GM18502 (cell line): ENCODE data around the gene RNU6-1.

ENCODE experiments used
- ATAC-seq: cut with Tn5 transposase; IDR thresholded peaks from one replicate; pipeline ENCODE4 v1.9.1; 2021; ENCODE audit warnings: mild to moderate bottlenecking; ENCODE audit not compliant: unreplicated experiment, poor library complexity

Gene RNU6-1

DNA sequence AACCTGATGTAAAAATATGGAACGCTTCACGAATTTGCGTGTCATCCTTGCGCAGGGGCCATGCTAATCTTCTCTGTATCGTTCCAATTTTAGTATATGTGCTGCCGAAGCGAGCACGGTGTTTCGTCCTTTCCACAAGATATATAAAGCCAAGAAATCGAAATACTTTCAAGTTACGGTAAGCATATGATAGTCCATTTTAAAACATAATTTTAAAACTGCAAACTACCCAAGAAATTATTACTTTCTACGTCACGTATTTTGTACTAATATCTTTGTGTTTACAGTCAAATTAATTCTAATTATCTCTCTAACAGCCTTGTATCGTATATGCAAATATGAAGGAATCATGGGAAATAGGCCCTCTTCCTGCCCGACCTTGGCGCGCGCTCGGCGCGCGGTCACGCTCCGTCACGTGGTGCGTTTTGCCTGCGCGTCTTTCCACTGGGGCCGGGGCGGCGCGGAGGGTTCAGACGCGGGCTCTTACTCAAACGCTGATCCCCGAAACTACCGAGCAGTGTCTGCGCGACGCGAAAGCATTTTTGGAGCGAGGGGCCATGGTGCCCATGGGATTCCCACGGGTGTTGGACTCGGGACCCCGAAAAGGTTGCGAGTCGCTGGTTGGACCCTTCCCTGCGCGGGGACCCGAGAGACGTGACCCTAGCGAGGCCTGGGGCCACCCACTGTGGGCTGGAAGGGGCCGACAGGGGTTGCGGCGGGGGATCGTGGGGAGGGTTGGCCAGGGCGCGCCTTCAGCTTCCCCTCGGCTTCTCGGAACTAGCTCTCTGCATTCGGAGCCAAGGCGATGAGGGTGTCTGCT is at the start of gene RNU6-1:
RNU6-1 (minus strand) TSS at position 117 of the 820 bp plus-strand sequence.
- peak; percentile 80 for ATAC-seq

DNA sequence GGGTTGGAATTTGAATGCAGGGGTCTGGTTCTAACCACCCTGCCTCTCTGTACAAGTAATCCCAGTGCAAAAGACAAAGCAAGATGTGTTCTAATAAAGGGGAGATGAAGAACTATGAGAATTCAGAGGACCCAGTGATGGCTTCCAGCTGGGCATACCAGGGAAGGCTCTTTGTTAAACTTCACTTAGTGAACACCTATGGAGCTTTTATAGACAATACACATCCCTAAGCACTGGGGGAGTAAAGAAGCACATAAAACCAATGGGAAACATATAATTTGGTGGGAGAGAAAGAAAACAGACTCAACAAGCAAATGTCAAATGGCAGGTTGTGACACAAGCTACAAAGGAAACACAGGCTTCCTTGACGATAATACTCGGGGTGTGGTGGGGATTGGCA is 47.9 kb upstream of the RNU6-1 start:
- ATAC-seq: no peak

DNA sequence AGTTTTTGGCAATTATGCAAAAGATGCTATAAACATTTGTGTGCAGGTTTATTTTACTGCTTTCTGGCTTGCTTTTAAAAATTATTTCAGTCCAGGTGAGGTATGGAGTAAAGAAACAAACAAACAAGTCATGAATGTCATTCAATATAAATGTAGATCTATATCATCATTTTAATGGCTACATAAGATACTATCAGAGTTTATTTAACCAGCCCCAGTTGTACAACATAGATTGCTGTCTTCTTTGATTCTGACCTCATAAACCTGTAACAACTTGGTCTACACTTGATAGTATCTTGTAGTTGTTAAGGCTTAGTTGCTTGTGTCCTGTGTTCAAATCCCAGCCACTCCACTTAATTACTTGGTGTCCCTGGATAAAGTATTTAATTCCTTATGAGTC is 46.0 kb upstream of the RNU6-1 start:
- no peak for ATAC-seq

DNA sequence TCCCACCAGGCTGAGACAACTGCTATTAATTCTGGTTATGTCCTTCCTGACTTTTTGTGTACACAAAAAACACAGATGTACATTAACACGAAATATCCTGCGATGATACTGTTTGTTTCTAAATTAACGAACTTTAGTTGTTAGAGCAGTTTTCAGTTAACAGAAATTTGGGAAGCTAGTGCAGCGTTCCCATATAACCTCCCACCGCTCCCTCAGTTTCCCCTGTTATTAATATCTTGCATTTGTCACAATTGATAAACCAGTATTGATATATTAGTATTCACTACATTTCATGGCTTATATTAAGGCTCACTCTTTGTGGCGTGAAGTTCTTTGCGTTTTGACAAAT is 45.3 kb upstream of the RNU6-1 start:
- ATAC-seq: no peak

DNA sequence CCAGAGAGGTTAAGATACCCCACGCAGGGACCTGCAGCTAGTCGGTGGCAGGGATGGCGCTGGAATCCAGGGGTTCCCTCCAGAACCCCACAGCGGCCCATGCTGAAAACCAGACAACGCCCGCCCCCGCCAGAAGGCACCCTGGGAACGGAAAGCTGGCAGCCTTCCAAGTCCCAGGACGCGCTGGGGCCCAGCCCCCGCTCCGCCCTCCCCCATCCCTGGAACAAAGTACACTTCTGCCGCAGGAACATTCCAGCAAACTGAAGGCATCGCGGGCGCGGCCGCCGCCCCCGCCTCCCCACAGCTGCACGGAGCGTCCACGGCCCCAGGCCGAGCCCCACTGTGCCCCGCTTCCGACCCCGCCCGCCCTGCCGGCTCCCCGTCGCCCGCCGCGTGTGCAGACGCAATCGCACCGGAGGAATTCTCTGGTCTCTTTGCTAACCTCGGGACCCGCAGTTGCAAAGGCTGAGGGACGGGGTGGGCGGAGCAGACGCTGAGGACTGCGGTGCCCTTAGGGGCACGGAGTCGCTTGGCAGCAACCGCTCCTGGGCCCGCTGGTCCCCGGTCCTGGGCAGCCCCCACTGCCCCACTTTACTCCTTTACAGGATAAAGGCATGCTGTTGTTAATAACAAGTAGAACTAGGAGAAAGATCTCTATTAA is 44.8 kb upstream of the RNU6-1 start:
- ATAC-seq: no peak

DNA sequence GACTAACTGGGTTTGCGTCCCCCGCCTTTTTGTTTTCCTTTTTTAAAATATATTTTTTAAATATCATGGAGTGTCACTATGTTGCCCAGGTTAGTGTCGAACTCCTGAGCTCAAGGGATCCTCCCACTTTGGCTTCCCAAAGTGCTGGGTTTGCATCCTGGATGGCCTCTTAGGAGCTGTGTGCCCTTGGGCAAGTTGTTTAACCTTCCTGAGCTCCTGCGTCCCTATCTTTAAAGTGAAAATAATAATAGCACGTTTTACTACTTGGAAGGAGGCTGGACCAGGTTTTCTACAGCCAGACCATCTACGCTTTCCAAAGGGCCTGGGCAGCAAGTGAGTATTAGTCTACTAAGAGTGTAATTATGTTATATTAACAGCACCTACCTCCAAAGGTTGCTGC is 44.2 kb upstream of the RNU6-1 start:
- ATAC-seq: no peak

DNA sequence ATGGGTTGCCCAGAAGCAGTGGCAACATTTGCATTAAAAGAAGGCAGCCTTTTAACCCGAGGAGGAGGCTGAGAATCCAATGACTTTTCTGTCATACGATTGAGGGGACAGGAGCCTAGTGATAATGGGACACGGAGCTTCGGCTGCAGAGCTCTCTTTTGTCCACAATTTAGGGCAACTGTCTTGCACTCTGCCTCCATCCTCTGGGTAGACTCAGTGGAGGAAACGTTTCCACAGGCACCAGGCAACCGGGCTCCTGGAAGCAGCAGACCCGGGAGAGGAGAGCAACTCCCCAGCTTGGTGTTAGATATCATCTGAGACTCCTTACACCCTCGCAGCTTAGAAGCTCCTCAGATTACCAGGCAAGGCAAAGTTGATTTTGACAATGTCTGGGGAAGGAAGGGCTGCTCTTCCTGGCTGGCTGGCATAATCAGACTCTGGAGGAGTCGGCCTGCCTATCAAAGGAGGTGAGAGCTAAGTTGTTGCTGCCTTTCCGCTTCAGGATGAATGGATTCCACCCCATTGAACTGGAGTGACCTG is 43.5 kb upstream of the RNU6-1 start:
- ATAC-seq: no peak

DNA sequence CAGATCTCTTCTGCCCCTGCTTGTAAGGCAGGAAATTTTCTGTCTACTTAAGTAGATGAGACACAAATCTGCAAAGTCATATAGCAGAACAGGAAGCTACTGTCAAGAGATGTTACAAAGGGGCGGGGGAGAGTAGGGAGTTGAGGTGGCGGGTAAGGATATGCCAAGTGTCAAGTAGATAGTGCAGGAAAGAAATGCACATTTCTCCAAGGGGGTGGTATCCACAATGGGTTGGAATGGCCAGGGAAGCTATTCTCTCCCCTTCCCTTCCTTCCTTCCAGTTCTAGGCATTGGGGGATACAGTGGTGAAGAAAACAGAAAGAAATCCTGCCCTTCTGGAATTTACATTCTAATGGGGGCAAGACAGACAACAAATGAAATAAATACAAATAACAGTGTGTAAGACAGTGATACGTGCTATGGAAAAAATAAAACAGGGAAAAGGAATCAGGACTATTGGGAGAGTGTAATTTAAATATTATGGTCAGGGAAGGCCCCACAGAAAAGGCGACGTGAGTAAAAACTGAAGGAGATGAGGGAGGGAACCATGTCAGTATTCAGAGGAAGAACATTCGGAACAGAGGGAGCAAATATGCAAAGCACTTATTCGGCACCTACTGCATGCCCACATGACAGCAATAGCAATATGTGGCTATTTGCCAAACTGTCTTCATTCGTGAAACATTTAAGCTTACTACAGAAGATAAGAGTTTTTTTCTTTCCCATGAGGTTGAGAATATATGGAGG is 42.8 kb upstream of the RNU6-1 start:
- no peak for ATAC-seq

DNA sequence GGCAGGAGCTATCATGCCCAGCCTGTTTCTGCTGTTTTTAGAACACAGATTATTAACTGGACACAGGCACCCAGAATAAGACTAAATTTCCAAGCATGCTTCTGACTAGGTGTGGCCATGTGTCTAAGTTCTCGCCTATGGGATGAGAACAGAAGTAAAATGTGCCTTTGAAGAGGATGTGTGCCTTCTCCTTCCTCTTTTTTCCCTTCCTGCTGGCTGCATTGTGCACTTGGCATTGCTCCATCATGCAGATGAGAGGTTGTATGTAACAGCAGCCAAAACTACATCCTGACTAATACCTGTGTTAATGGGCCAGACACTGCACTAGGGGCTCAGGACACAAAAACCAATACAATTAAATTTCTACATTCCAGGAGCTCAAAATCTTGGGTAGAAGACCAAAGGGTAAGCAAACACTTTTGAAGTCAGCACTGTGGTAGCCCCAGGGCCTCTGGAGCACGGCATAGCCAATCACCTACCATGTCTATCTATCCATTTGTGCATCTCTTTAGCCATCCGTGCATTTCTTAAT is 40.9 kb upstream of the RNU6-1 start:
- ATAC-seq: no peak

DNA sequence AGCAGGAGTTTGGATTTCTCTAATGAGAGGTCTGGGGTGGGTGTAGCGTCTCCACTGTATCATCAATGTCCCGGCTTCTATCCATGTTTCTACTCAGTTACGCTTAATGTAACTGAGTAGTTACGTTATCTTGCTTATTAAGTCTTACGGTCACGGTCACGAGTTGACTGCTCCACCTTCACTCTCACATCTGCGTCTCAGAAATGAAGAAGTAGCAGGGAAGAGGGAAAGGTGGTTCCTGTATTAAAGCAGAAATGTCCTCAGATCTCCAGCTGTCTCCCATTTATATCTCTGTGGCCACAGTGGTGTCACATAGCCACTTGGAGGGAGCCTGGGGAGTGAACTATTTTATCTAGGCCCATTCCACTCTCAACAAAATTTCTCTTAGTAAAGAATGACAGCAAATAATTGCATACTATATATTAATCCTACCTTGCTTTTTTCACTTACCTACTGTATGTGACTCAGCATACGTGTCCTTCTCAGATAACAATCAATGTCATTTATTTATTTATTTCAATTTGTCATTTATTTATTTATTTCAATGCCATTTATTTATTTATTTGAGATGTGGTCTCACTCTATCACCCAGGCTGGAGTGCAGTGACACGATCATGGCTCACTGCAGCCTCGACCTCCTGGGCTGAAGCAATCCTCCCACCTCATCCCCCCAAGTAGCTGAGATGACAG is 39.7 kb upstream of the RNU6-1 start:
- ATAC-seq: no peak

DNA sequence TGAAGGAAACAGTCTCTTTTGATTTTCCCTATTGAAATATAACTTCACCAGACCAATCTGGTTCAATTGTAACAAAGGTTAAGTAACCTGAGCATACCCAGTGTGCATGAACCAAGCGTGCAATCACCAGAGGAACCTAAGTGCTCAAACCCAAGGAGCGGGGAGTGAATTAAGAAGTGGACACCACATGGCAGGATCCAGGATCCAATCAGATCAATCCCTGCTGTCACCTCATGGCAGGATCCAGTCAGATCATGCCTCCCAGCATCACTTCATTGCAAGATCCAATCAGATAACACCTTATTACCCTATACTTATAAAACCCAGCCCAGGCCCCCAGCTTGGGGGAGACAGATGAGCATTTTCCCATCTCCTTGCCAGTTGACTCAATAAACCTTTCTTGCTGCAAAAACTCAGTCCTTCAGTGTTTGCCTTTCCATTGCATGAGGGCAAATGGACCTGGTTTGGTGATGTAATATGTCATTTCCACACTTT is 38.9 kb upstream of the RNU6-1 start:
- no peak for ATAC-seq

DNA sequence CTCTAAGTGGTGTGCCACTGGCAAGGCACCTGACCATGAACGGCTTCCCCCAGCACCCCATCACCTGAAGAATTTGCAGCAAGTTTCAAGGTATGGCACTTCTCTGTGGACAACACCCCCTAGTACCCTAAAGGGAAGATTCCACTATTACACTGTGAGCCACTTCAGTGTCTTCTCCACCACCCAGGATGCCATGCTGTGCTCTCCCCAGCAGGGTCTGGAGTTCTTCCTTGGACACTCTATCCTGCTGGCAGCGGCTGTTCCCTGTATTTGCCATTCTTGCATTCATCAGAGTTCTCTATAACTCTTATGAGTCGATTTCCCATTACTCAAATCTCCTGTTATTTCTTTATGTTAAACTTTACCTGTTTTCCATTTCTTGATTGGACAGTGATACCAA is 33.9 kb upstream of the RNU6-1 start:
- ATAC-seq: no peak

DNA sequence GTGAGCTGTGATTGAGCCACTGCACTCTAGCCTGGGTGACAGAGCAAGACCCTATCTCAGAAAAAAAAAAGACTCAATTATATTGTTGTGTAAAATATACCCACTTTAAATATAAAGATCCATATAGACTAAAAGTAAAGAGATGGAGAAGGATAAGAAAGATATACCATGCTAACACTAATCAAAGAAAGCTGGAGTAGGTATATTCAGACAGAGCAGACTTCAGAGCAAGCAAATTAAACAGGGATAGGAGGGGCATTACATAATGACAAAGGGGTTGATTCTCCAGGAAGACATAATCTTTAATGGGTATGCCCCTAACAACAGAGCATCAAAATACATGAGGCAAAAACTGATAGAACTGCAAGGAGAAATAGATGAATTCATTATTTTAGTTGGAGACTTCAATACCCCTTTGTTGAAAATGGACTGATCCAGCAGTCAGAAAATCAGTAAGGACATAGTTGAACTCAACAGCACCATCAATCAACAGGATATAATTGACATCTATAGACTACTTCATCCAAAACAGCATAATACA is 31.1 kb upstream of the RNU6-1 start:
- no peak for ATAC-seq

DNA sequence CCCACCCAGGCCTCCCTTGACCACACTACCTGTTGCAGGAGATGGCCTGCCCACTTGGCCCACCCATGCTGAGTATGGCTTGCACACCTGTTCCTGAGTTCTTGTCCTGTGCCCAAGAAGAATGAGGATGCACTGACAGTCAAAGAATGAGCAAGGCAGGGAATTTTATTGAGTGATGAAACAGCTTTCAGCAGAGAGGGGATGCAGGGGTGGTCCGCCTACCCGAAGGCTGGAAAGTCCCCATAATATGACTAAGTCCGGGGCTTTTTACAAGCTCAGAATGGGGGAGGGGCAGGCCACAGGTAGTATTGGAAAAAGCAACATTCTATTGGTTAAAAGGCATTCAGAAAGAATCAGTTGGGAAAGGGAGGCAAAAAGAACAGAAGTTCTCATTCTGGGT is 29.9 kb upstream of the RNU6-1 start:
- ATAC-seq: no peak

DNA sequence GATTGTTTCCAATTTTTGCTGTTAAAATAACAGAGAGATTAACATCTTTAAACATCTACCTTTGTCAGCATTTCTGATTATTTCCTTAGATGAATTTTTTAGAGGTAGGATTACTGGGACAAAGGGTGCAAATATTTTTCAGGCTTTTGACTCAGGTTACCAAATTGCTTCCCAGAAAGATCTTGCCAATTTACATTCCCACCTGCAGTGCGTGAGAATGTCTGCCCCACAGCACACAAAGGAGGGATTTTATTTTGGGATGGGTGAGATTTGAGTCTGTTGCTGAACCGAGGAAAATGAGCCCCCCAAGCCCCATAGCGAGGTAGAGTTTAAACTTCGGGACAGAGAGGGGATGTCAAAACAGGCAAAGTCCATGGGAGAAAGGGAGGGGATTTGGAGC is 25.9 kb upstream of the RNU6-1 start:
- no peak for ATAC-seq

DNA sequence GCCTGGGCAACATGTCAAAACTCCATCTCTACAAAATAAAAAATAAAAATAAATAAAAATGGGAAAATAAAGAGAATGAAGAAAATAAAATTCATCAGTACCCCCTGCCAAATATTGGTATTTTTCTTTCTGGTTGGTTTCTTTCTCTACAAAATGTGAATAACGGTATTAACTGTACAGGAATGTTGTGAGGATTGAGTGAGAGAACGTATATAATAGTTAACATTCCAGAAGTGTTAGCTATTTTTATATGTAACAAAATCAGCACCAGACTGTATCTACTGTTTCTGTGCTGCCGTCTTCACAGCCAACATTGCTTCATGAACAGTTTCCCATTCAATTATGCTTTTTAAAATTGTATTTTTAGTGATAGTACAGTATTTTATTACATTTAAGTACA is 25.5 kb upstream of the RNU6-1 start:
- ATAC-seq: no peak

DNA sequence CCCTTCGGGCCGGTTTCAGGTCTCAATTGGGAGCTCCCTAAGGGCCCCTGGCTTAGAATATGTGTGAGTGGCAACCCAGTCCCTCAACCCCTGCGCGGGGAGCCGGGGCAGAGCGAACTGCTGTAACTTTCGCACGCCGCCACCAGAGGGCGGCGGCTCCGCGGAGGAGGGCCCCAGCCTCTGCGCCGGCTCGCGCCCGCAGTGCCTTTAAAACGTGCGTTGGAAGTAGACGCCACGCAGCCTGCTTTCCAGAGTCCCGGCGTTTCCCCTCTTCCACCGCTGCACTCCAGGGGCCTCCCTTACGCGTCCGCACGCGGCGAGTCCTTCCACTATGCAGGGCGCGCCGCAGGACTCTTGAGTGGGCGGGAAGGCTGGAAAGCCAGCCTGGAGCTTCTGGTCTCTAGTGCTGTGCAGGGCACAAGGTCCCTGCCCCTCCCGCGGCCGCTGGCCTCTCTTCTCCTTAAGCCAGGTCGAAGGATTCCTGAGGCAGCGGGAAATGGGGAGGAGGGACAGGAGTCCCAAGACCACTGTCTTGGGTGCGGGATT is 23.7 kb upstream of the RNU6-1 start:
- ATAC-seq: peak; percentile 74

DNA sequence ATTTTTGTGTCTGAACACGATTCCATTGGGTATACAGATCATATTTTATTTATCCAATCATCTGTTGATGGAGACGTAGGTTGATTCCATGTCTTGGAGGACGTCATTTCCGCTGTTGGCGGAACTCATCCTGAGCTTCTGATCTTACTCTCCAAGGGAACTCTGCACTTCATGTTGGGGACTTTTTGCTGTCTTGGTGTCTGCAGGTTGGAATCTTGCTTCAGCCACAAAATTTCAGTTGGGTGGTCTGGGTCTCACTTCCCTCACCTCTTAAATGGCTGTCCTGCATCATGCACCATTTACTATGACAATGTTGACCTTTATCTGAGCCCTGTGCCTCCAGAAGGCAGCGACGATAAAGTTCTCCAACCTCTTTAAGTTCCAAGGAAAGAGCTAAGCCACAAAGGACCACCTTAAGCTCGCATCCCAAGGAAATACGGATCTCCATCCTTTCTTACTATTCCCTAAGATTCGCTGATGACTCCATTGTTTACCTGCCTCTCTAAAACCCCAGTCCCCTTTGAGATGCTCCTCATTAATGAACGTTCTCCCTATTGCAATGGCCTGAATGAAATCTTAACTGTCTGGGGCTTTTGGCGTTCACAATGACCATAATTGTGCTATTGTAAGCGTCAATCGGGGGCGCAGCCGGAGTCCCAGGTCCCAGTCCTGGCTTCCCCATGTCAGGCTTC is 23.1 kb upstream of the RNU6-1 start:
- peak; percentile 50 for ATAC-seq

DNA sequence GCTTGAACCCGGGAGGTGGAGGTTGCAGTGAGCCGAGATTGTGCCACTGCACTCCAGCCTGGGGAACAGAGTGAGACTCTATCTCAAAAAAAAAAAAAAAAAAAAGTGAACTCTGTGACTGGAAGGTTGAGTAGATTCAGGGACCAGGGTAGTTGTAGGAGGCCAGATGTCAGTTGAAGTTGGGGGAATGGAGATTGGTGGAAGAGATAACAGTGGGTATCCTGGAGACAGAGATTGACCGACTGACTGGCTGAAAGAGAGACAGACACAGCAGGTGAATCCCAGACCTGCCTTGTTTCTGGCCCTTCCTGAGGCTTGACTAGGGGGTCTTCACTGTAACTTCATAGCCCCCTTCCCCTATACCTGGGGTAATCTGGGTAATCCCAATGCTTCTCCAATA is 22.1 kb upstream of the RNU6-1 start:
- ATAC-seq: no peak
